H9 (cell line): ENCODE data around the gene PITPNM3. TPM values are rescaled to one million over a fixed set of nuclear protein-coding genes. Genes with fewer than 3 reads are reported as not detected.

Experiments
- DNase-seq: peaks from one replicate; pipeline ENCODE4 v3.0.0-alpha.2; 2017
- H2AFZ ChIP-seq: one replicate; pipeline ENCODE4 v1.6.1; 2013; ENCODE audit warnings: mild to moderate bottlenecking, low read length, control low read depth, moderate library complexity
- H2AK5ac ChIP-seq: 2 replicates; pipeline ENCODE4 v1.6.1; 2013; ENCODE audit warnings: low read length, control low read depth, mixed read lengths; ENCODE audit not compliant: insufficient read length
- H2BK120ac ChIP-seq: one replicate; pipeline ENCODE4 v1.6.1; 2013; ENCODE audit warnings: low read depth, mild to moderate bottlenecking, low read length, control low read depth, inconsistent platforms; ENCODE audit not compliant: poor library complexity, severe bottlenecking
- H2BK12ac ChIP-seq: 2 replicates; pipeline ENCODE4 v1.6.1; 2013; ENCODE audit warnings: low read length, control low read depth, mixed read lengths, low read depth; ENCODE audit not compliant: insufficient read length
- H2BK15ac ChIP-seq: 2 replicates; pipeline ENCODE4 v1.6.1; 2013; ENCODE audit warnings: low read depth, low read length, control low read depth
- H2BK20ac ChIP-seq: one replicate; pipeline ENCODE4 v1.6.1; 2013; ENCODE audit warnings: low read depth, mild to moderate bottlenecking, low read length, control low read depth, inconsistent platforms; ENCODE audit not compliant: poor library complexity, severe bottlenecking
- H2BK5ac ChIP-seq: 2 replicates; pipeline ENCODE4 v1.6.1; 2013; ENCODE audit warnings: low read length, control low read depth, mixed read lengths; ENCODE audit not compliant: insufficient read length
- H3K14ac ChIP-seq: 2 replicates; pipeline ENCODE4 v1.6.1; 2013; ENCODE audit warnings: low read length, control low read depth; ENCODE audit not compliant: insufficient read depth
- H3K18ac ChIP-seq: 2 replicates; pipeline ENCODE4 v1.6.1; 2013; ENCODE audit warnings: low read depth, mild to moderate bottlenecking, mixed read lengths, low read length, control low read depth; ENCODE audit not compliant: insufficient read length
- H3K23ac ChIP-seq: 2 replicates; pipeline ENCODE4 v1.6.1; 2013; ENCODE audit warnings: low read length, control low read depth, mixed read lengths, low read depth; ENCODE audit not compliant: insufficient read length
- H3K23me2 ChIP-seq: 2 replicates; pipeline ENCODE4 v1.6.1; 2013; ENCODE audit warnings: low read depth, mild to moderate bottlenecking, mixed read lengths, low read length, control low read depth; ENCODE audit not compliant: insufficient read length, poor library complexity, severe bottlenecking
- H3K27ac ChIP-seq: 2 replicates; pipeline ENCODE4 v1.5.1; 2013; ENCODE audit warnings: low read length, control low read depth, mixed read lengths, low read depth; ENCODE audit not compliant: insufficient read length
- H3K27me3 ChIP-seq: 2 replicates; pipeline ENCODE4 v1.6.1; 2013; ENCODE audit warnings: low read length, control low read depth, inconsistent platforms; ENCODE audit not compliant: insufficient read depth
- H3K4ac ChIP-seq: 2 replicates; pipeline ENCODE4 v1.6.1; 2013; ENCODE audit warnings: low read depth, mild to moderate bottlenecking, control low read depth, inconsistent platforms, low read length, moderate library complexity
- H3K4me1 ChIP-seq: 2 replicates; pipeline ENCODE4 v1.6.1; 2013; ENCODE audit warnings: low read length, control low read depth, inconsistent platforms; ENCODE audit not compliant: insufficient read depth
- H3K4me2 ChIP-seq: 2 replicates; pipeline ENCODE4 v1.6.1; 2013; ENCODE audit warnings: low read length, control low read depth, mixed read lengths; ENCODE audit not compliant: insufficient read length, insufficient read depth
- H3K56ac ChIP-seq: 2 replicates; pipeline ENCODE4 v1.6.1; 2013; ENCODE audit warnings: low read depth, mild to moderate bottlenecking, mixed read lengths, low read length, control low read depth; ENCODE audit not compliant: insufficient read length
- H3K79me1 ChIP-seq: 2 replicates; pipeline ENCODE4 v1.6.1; 2013; ENCODE audit warnings: low read depth, mild to moderate bottlenecking, moderate library complexity, low read length, control low read depth, inconsistent platforms; ENCODE audit not compliant: insufficient read depth, poor library complexity, severe bottlenecking
- H3K79me2 ChIP-seq: 2 replicates; pipeline ENCODE4 v1.6.1; 2013; ENCODE audit warnings: low read length, control low read depth, inconsistent platforms; ENCODE audit not compliant: insufficient read depth
- H3K9ac ChIP-seq: 2 replicates; pipeline ENCODE4 v1.6.1; 2013; ENCODE audit warnings: low read length, control low read depth, mixed read lengths; ENCODE audit not compliant: insufficient read length; ENCODE audit errors: extremely low read depth
- H3K9me3 ChIP-seq: one replicate; pipeline ENCODE4 v1.6.1; 2013; ENCODE audit warnings: low read depth, low read length, inconsistent platforms; ENCODE audit not compliant: control insufficient read depth
- H3T11ph ChIP-seq: one replicate; pipeline ENCODE4 v1.6.1; 2013; ENCODE audit warnings: mild to moderate bottlenecking, low read length, control low read depth, inconsistent platforms
- H4K20me1 ChIP-seq: one replicate; pipeline ENCODE4 v1.6.1; 2013; ENCODE audit not compliant: control insufficient read depth, insufficient read length, insufficient read depth
- H4K5ac ChIP-seq: 2 replicates; pipeline ENCODE4 v1.6.1; 2013; ENCODE audit warnings: low read depth, mild to moderate bottlenecking, mixed read lengths, low read length, control low read depth; ENCODE audit not compliant: insufficient read length
- H4K8ac ChIP-seq: replicated peaks from 2 replicates; pipeline ENCODE4 v1.6.1; 2013; ENCODE audit warnings: low read length, control low read depth, mixed read lengths, low read depth; ENCODE audit not compliant: insufficient read length
- H4K91ac ChIP-seq: 2 replicates; pipeline ENCODE4 v1.6.1; 2013; ENCODE audit warnings: low read depth, mild to moderate bottlenecking, moderate library complexity, mixed read lengths, low read length, control low read depth; ENCODE audit not compliant: insufficient read length
- H3K27ac Mint-ChIP-seq, 3 experiments: 2 replicates in 2 of 3; 3 replicates in 1 of 3; pipeline ENCODE4 v1.8.0; 2020 to 2021; ENCODE audit warnings: mixed read lengths in 3 of 3, mild to moderate bottlenecking in 1 of 3, moderate library complexity in 1 of 3
- H3K27me3 Mint-ChIP-seq: 2 replicates; pipeline ENCODE4 v1.8.0; 2021; ENCODE audit warnings: low read depth, mild to moderate bottlenecking, moderate library complexity, mixed read lengths
- H3K36me3 Mint-ChIP-seq, 3 experiments: 2 replicates in 2 of 3; 3 replicates in 1 of 3; pipeline ENCODE4 v1.8.0; 2020 to 2021; ENCODE audit warnings: low read depth in 3 of 3, mixed read lengths in 3 of 3; ENCODE audit not compliant: insufficient read depth in 1 of 3
- H3K4me1 Mint-ChIP-seq, 2 experiments: 2 replicates each; pipeline ENCODE4 v1.8.0; 2020; ENCODE audit warnings: mixed read lengths in 2 of 2
- H3K4me3 Mint-ChIP-seq, 2 experiments: 2 replicates in 1 of 2; 3 replicates in 1 of 2; pipeline ENCODE4 v1.8.0; 2020 to 2021; ENCODE audit warnings: mild to moderate bottlenecking in 2 of 2, mixed read lengths in 2 of 2, moderate library complexity in 1 of 2
- H3K9me3 Mint-ChIP-seq, 2 experiments: 2 replicates in 1 of 2; 3 replicates in 1 of 2; pipeline ENCODE4 v1.8.0; 2020; ENCODE audit warnings: mild to moderate bottlenecking in 2 of 2, mixed read lengths in 2 of 2, moderate library complexity in 1 of 2
- WGBS: extraction: QIAGEN DNeasy Blood & Tissue Kit; methylation state at CpG from one replicate; pipeline ENCODE4 v1.1.7; 2013; ENCODE audit warnings: missing lambda C conversion rate, low lambda C conversion rate, mixed read lengths; ENCODE audit not compliant: insufficient read length; ENCODE audit errors: extremely low coverage; 5-methylcytosine and 5-hydroxymethylcytosine counted together
- total RNA-seq: library from RNA; stranded (reverse); gene quantifications from 2 replicates; pipeline ENCODE4 v1.2.1, GENCODE V29; 2021
- TF ChIP-seq, protein P1 (sequence below): fragments of 200-600 bp; sonication (generic); conservative IDR thresholded peaks from 3 replicates; pipeline ENCODE4 v1.8.0; 2021; ENCODE audit warnings: antibody characterized with exemption, mild to moderate bottlenecking

PITPNM3 gene
- total RNA-seq, 1 experiment from 2014 or later = 3.4 TPM

DNA sequence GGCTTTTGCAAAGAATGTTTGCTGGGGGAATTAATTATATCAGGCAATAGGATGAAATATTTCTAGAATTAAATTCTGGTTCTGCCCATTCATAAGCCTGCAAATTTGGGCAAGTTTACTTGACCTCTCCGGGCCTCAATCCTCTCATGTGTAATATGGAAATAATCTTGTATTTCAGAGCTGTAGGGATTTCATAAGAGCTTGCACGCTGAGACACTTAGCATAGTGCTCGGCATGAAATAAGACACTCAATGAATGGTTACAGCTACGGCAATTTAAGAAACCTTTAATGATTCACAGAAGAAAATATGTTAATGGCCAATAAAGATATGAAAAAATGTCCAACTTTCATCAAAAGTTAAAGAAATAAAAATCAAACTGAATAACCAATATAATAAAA lies 40.6 kb upstream of the PITPNM3 start:
- no peaks in the 10 kb centered on the region for H3K9me3 ChIP-seq
- no peak overlapping the region for H3K56ac ChIP-seq
- H4K91ac ChIP-seq = no peak overlapping the region
- WGBS = no CpG with 5 or more reads among the region's 4 CpGs
- Mint-ChIP-seq H3K4me3 (no peak overlapping the region), H3K36me3 (peaks cover 21 to 76% (median 45%) of the 10 kb centered on the region in 3 experiments; a peak in 6 of 7 replicates), H3K9me3 (no peaks in the 10 kb centered on the region), H3K27ac (no peak overlapping the region), H3K27me3 (no peaks in the 10 kb centered on the region), H3K4me1 (peaks cover 1 to 7% of the 10 kb centered on the region in 2 experiments)
- no peaks in the 10 kb centered on the region for H4K20me1 ChIP-seq
- H3K27me3 ChIP-seq = no peaks in the 10 kb centered on the region
- no peak overlapping the region for H3K23ac ChIP-seq
- H2BK12ac ChIP-seq = no peak overlapping the region
- no peak overlapping the region for H3K14ac ChIP-seq
- H4K8ac ChIP-seq = no peak overlapping the region
- no peak overlapping the region for H3K9ac ChIP-seq
- H3T11ph ChIP-seq = no peak overlapping the region
- no peak overlapping the region for H2BK5ac ChIP-seq
- H3K27ac ChIP-seq = no peak overlapping the region
- no peak overlapping the region for H2BK120ac ChIP-seq
- H2AFZ ChIP-seq = no peak overlapping the region
- no peaks in the 10 kb centered on the region for H3K79me2 ChIP-seq
- TF ChIP-seq, protein P1, sequence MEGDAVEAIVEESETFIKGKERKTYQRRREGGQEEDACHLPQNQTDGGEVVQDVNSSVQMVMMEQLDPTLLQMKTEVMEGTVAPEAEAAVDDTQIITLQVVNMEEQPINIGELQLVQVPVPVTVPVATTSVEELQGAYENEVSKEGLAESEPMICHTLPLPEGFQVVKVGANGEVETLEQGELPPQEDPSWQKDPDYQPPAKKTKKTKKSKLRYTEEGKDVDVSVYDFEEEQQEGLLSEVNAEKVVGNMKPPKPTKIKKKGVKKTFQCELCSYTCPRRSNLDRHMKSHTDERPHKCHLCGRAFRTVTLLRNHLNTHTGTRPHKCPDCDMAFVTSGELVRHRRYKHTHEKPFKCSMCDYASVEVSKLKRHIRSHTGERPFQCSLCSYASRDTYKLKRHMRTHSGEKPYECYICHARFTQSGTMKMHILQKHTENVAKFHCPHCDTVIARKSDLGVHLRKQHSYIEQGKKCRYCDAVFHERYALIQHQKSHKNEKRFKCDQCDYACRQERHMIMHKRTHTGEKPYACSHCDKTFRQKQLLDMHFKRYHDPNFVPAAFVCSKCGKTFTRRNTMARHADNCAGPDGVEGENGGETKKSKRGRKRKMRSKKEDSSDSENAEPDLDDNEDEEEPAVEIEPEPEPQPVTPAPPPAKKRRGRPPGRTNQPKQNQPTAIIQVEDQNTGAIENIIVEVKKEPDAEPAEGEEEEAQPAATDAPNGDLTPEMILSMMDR = no peak
- H3K4ac ChIP-seq = no peak overlapping the region
- H2BK15ac ChIP-seq = no peak overlapping the region
- no peak overlapping the region for H4K5ac ChIP-seq
- DNase-seq = no peak
- no peak overlapping the region for H2BK20ac ChIP-seq
- no peak overlapping the region for H2AK5ac ChIP-seq
- no peaks in the 10 kb centered on the region for H3K4me1 ChIP-seq
- no peak overlapping the region for H3K18ac ChIP-seq
- H3K23me2 ChIP-seq = no peaks in the 10 kb centered on the region
- no peaks in the 10 kb centered on the region for H3K79me1 ChIP-seq
- H3K4me2 ChIP-seq = no peak overlapping the region
